ENCODE data around the gene SLIT3.

DNA sequence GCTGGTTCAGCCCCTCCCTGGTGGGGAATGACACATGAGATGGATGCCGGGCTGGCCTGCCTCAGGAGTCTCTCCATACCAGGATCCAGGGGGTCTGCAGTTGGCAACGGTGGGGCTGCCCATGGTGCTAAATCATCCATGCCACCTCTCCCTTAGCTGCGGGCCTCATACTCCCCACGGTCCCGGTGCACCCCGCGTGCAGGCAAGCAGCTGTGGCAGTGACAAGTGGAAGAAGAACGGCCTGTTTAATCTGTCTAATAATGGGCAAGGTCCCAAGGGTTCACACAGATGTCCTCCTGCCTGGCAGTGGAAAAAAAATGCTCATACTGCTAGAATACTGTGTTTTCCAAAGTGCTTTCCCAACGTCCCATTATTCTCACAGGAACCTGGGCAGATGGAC lies 524.9 kb downstream of the SLIT3 start:
- TF ChIP-seq OTX1 (CRISPR knock-in tag; IDR thresholded peaks at IDR 0.05), result no peak
- TF ChIP-seq TAF1 (IDR thresholded peaks at IDR 0.05; ENCODE audit: control insufficient read depth, extremely low read depth, insufficient read depth, low read length, severe bottlenecking), result no peak
- TF ChIP-seq, protein P1, sequence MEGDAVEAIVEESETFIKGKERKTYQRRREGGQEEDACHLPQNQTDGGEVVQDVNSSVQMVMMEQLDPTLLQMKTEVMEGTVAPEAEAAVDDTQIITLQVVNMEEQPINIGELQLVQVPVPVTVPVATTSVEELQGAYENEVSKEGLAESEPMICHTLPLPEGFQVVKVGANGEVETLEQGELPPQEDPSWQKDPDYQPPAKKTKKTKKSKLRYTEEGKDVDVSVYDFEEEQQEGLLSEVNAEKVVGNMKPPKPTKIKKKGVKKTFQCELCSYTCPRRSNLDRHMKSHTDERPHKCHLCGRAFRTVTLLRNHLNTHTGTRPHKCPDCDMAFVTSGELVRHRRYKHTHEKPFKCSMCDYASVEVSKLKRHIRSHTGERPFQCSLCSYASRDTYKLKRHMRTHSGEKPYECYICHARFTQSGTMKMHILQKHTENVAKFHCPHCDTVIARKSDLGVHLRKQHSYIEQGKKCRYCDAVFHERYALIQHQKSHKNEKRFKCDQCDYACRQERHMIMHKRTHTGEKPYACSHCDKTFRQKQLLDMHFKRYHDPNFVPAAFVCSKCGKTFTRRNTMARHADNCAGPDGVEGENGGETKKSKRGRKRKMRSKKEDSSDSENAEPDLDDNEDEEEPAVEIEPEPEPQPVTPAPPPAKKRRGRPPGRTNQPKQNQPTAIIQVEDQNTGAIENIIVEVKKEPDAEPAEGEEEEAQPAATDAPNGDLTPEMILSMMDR (IDR thresholded peaks at IDR 0.05 in 2 of 3, conservative IDR thresholded peaks at IDR 0.05 in 1 of 3; ENCODE audit: insufficient read depth in 2 of 3, low read depth in 1 of 3, low read length in 3 of 3), result no peak
- TF ChIP-seq, protein P2, sequence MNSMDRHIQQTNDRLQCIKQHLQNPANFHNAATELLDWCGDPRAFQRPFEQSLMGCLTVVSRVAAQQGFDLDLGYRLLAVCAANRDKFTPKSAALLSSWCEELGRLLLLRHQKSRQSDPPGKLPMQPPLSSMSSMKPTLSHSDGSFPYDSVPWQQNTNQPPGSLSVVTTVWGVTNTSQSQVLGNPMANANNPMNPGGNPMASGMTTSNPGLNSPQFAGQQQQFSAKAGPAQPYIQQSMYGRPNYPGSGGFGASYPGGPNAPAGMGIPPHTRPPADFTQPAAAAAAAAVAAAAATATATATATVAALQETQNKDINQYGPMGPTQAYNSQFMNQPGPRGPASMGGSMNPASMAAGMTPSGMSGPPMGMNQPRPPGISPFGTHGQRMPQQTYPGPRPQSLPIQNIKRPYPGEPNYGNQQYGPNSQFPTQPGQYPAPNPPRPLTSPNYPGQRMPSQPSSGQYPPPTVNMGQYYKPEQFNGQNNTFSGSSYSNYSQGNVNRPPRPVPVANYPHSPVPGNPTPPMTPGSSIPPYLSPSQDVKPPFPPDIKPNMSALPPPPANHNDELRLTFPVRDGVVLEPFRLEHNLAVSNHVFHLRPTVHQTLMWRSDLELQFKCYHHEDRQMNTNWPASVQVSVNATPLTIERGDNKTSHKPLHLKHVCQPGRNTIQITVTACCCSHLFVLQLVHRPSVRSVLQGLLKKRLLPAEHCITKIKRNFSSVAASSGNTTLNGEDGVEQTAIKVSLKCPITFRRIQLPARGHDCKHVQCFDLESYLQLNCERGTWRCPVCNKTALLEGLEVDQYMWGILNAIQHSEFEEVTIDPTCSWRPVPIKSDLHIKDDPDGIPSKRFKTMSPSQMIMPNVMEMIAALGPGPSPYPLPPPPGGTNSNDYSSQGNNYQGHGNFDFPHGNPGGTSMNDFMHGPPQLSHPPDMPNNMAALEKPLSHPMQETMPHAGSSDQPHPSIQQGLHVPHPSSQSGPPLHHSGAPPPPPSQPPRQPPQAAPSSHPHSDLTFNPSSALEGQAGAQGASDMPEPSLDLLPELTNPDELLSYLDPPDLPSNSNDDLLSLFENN (IDR thresholded peaks at IDR 0.05; ENCODE audit: low read depth in 2 of 2, low read length in 2 of 2), result no peak
- TF ChIP-seq HMGN3 (IDR thresholded peaks at IDR 0.05; ENCODE audit: borderline replicate concordance, extremely low read depth, insufficient read length, low read depth, low read length), result no peak
- TF ChIP-seq POLR3G (IDR thresholded peaks at IDR 0.05; ENCODE audit: extremely low read depth, insufficient read length, insufficient replicate concordance), result no peak
- no peak for TF ChIP-seq NONO (IDR thresholded peaks at IDR 0.05; ENCODE audit: low read depth in 2 of 2, low read length in 1 of 2)
- no peak for TF ChIP-seq FOXO4 (CRISPR knock-in tag; IDR thresholded peaks at IDR 0.05)
- no peak for TF ChIP-seq RBBP5 (IDR thresholded peaks at IDR 0.05; ENCODE audit: borderline replicate concordance, insufficient read depth, low read length, poor library complexity, severe bottlenecking)
